BJ (cell line): ENCODE data around the gene SLMAP. TPM values are rescaled to one million over a fixed set of nuclear protein-coding genes. Genes with fewer than 3 reads are reported as not detected.

Source experiments
- CTCF ChIA-PET: fragments of 350-600 bp; formaldehyde crosslinking; extraction: SDS; loops from one replicate; lab custom pipeline; 2021; ENCODE audit warnings: antibody characterized with exemption, inconsistent platforms; lab: Yijun Ruan, JAX
- POLR2A ChIA-PET: fragments of 300-600 bp; sonication (Branson Sonifier 250); formaldehyde crosslinking; extraction: SDS; loops from one replicate; lab custom pipeline; 2021; ENCODE audit warnings: antibody characterized with exemption; lab: Charles Lee
- DNase-seq: peaks from one replicate; pipeline ENCODE4 v3.0.0-alpha.2; 2011; ENCODE audit warnings: low read depth
- H3K27me3 ChIP-seq: 2 replicates; pipeline ENCODE4 v1.6.0; 2011; ENCODE audit warnings: low read length; ENCODE audit not compliant: control insufficient read depth, insufficient read depth
- H3K36me3 ChIP-seq: 2 replicates; pipeline ENCODE4 v1.5.1; 2011; ENCODE audit warnings: low read length; ENCODE audit not compliant: control insufficient read depth, insufficient read depth
- H3K4me3 ChIP-seq: 2 replicates; pipeline ENCODE4 v1.5.1; 2011; ENCODE audit warnings: low read depth, mild to moderate bottlenecking, control low read depth, low read length
- polyA plus RNA-seq: library from polyadenylated mRNA; depleted of rRNA; stranded (reverse); fragments of >200 nt; gene quantifications from 2 replicates; pipeline ENCODE4 v1.2.3, GENCODE V29; 2011
- TF ChIP-seq, protein P1 (sequence below): IDR thresholded peaks from 2 replicates; pipeline ENCODE4 v1.5.1; 2011; ENCODE audit warnings: low read depth, mild to moderate bottlenecking, control low read depth, inconsistent platforms, low read length, moderate library complexity; ENCODE audit not compliant: insufficient read depth

The SLMAP gene
- polyA plus RNA-seq, 1 experiment: 24.1 TPM

DNA sequence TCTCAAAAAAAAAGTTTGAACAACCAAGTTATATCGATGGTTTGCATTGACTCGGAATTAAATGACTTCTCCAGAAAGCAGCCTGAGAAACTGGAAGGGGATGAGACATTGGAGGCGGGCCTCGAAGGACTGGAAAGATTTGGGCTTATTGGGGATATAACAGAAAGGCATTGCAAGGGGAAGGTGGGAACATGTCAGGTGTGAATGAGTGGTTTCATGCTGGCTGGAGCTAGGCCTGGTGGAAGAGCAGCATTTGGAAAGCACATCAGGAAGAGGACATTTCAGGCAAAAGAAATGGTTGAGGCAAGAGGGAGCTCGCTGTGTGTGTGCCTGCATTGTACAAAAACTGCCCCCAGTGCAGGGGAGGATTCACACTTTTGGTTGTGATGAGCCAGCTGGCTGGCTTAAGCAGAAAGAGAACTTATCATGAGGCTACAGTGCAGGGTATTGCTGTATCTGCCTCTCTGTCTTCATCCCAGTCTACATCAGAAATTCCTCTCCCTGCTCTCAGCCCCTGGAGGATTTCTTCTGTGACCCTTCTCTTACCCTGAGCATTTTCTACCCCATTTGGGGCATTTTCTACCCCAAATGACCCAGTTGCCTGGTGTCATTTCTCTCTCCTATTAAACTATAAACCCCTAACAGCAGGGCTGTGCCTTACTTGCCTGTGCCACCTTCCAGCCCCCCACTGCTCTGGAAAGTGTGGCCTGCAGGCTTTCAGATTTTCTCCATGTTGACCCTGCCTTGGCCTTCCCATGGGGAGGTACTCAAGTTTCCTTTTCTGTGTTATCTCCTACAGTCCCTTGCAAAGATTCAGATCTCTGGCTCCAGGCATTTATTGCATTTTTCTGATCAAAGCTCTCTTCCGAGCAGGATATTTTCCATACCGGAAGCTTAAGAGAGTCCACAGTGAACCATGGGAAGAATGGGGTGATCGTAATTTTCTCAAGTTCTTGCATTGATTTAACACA, 187.7 kb downstream of the SLMAP start:
- POLR2A ChIA-PET: interaction anchor here (0.7 kb wide), 1 partner anchor 9 kb away, joined by 3 read pairs; no protein-coding TSS in a partner anchor

DNA sequence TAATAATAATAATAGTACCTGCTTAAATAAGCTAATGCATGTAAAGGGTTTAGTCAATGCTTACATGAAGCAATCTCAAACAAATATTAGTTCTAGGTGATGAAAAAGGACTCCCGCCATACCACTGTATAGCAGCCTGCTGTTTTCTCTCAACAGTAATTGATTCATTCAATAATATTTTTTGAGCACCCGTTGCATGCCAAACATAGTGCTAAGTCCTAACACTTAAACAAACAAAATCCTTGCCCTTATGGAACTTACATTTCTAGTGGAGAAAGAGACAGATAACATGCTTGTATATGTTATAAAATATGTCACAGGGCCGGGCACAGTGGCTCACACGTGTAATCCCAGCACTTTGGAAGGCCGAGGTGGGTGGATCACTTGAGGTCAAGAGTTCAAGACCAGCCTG, 190.9 kb downstream of the SLMAP start:
- POLR2A ChIA-PET: no interaction called here
- TF ChIP-seq, protein P1, sequence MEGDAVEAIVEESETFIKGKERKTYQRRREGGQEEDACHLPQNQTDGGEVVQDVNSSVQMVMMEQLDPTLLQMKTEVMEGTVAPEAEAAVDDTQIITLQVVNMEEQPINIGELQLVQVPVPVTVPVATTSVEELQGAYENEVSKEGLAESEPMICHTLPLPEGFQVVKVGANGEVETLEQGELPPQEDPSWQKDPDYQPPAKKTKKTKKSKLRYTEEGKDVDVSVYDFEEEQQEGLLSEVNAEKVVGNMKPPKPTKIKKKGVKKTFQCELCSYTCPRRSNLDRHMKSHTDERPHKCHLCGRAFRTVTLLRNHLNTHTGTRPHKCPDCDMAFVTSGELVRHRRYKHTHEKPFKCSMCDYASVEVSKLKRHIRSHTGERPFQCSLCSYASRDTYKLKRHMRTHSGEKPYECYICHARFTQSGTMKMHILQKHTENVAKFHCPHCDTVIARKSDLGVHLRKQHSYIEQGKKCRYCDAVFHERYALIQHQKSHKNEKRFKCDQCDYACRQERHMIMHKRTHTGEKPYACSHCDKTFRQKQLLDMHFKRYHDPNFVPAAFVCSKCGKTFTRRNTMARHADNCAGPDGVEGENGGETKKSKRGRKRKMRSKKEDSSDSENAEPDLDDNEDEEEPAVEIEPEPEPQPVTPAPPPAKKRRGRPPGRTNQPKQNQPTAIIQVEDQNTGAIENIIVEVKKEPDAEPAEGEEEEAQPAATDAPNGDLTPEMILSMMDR: no peak
- CTCF ChIA-PET: no interaction called here
- Histone ChIP-seq H3K4me3 (no peak overlapping the region), H3K36me3 (no peaks in the 10 kb centered on the region), H3K27me3 (no peaks in the 10 kb centered on the region)
- no peak for DNase-seq

More for the DNA sequence above, 187.7 kb downstream of the SLMAP start:
- TF ChIP-seq, protein P1: no peak
- H3K36me3 ChIP-seq: no peaks in the 10 kb centered on the region
- CTCF ChIA-PET: interaction anchor here (1.1 to 1.2 kb wide), 2 partner anchors 10 to 15 kb away, joined by 3 read pairs; no protein-coding TSS in a partner anchor
- DNase-seq: no peak
- no peak overlapping the region for H3K4me3 ChIP-seq
- H3K27me3 ChIP-seq: no peaks in the 10 kb centered on the region

DNA sequence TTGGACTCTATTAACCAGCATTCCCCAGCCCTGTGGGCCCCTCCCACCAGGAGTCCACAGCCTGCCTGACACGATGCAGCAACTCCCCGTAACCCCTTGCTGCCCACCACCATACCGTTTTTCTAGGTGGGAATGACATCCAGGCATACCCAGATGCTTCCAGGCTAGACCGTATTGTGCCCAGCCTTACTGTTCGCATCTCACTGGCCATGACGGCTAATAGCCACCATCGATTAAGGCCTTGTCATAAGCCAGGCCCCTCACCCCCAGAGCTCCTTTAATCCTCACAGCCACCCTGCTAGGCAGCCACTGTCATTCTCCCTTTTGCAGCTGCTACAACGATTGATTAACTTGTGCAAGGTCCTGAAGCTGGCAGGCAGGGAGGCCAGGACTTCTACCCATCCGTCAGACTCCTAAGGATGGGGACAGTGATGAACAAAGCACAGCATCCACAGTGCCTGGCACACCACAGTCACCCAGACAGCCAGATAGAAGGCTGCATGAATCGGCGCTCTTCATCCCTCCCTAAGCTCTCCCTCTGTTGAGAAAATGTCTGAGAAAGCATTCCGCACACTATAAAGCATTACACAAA, 192.1 kb downstream of the SLMAP start:
- Histone ChIP-seq H3K27me3 (no peaks in the 10 kb centered on the region), H3K36me3 (no peaks in the 10 kb centered on the region), H3K4me3 (no peak overlapping the region)
- DNase-seq: no peak
- ChIA-PET CTCF (interaction anchor here (0.7 to 1.1 kb wide), 4 partner anchors 9 to 157 kb away, joined by 3 read pairs; no protein-coding TSS in a partner anchor), POLR2A (no interaction called here)
- TF ChIP-seq, protein P1: no peak

DNA sequence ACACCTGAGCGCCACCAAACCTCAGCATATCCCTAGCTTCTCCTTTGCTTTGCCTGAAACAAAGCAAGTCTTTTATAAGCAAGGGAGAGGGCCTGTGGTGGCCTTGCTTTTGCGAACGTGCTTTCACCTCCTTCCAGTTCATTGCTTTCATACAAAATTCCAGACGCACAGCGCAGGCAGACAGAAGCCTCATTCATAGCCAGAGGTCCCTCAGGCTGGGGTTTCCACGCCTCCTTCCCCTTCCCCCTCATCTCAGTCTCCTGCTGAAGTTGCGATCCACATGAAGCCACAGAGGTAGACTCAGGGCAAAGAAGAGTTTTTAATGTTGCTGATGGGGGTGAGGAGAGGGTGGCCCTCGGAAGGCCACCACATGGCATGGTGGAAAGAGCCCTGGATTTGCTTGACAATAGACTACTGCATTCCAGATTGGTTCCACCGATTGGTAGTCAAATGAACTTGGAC, 192.7 kb downstream of the SLMAP start:
- POLR2A ChIA-PET: no interaction called here
- DNase-seq: no peak
- TF ChIP-seq, protein P1: no peak
- Histone ChIP-seq H3K4me3 (no peak overlapping the region), H3K36me3 (no peaks in the 10 kb centered on the region), H3K27me3 (no peaks in the 10 kb centered on the region)
- CTCF ChIA-PET: interaction anchor here (0.7 to 1.5 kb wide), 5 partner anchors 8 to 318 kb away, joined by 3 to 7 read pairs (median 3); no protein-coding TSS in a partner anchor

DNA sequence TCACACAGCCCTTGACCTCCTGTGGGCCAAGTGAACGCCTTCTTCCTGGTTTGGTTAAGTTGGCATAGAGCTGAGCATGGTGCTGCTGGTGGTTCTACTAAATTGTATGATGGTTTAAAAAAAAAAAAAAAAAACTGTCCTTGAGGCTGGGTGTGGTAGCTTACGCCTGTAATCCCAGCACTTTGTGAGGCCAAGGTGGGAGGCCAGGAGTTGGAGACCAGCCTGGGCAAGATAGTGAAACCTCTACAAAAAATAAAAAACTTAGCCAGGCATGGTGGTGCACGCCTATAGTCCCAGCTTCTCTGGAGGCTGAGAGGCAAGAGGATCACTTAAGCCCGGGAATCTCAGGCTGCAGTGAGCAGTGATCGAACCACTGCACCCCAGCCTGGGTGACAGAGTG, 193.2 kb downstream of the SLMAP start:
- ChIA-PET CTCF (interaction anchor here (0.7 to 1.5 kb wide), 3 partner anchors 13 to 319 kb away, joined by 3 to 7 read pairs (median 3); partner anchors contain the start of gene FLNB), POLR2A (no interaction called here)
- TF ChIP-seq, protein P1: no peak
- Histone ChIP-seq H3K27me3 (no peaks in the 10 kb centered on the region), H3K36me3 (no peaks in the 10 kb centered on the region), H3K4me3 (no peak overlapping the region)
- no peak for DNase-seq
